ENCODE data around the gene HNRNPU.

- TF ChIP-seq CTCF (IDR thresholded peaks at IDR 0.05; ENCODE audit: low read length) (peak; percentile 73), EZH2phosphoT487 (IDR thresholded peaks at IDR 0.05; ENCODE audit: low read length) (no peak)
These were observed 63.1 kb downstream of the HNRNPU start for GRCh38 chr1:244801246-244801645.

All from MM.1S (cell line).